ENCODE measurements around the gene RNASE4.

RNASE4 gene

GRCh38 chr14:20730891-20731290 is 46.5 kb downstream of the RNASE4 start:
- no peaks in the 10 kb centered on the region for H3K36me3 ChIP-seq (ENCODE audit: insufficient read depth, low read length)
- H3K27me3 ChIP-seq (ENCODE audit: insufficient read depth, low read length, poor library complexity, severe bottlenecking): no peaks in the 10 kb centered on the region
- no peak overlapping the region for H3K4me3 ChIP-seq (ENCODE audit: low read length, poor library complexity, severe bottlenecking)
- no peaks in the 10 kb centered on the region for H3K79me2 ChIP-seq (ENCODE audit: insufficient read depth, low read length)
- H3F3A ChIP-seq (ENCODE audit: low read depth): no peaks in the 10 kb centered on the region
- H3K9ac ChIP-seq (ENCODE audit: low read depth, low read length, poor library complexity, severe bottlenecking): no peak overlapping the region
- no peak for TF ChIP-seq CTCF (conservative IDR thresholded peaks at IDR 0.05; ENCODE audit: low read length)
- TF ChIP-seq EZH2phosphoT487 (IDR thresholded peaks at IDR 0.05; ENCODE audit: borderline replicate concordance): no peak
- H2AFZ ChIP-seq (ENCODE audit: low read length): no peak overlapping the region
- H4K20me1 ChIP-seq (ENCODE audit: insufficient read depth, low read length, poor library complexity, severe bottlenecking): no peaks in the 10 kb centered on the region
- H3K9me3 ChIP-seq (ENCODE audit: insufficient read depth, low read depth, low read length): no peaks in the 10 kb centered on the region
- H3K4me2 ChIP-seq (ENCODE audit: low read depth, low read length, poor library complexity, severe bottlenecking): no peak overlapping the region
- H3K9me2 ChIP-seq (replicated peaks; ENCODE audit: low read depth, low read length): no peaks in the 10 kb centered on the region
- no peaks in the 10 kb centered on the region for H3K4me1 ChIP-seq (ENCODE audit: insufficient read depth, low read length, poor library complexity, severe bottlenecking)

- H3K79me2 ChIP-seq (ENCODE audit: insufficient read depth, low read length): no peaks in the 10 kb centered on the region
Observed at GRCh38 chr14:20732477-20732876, 48.1 kb downstream of the RNASE4 start.

GRCh38 chr14:20732979-20733635 is 48.7 kb downstream of the RNASE4 start:
- TF ChIP-seq CTCF (conservative IDR thresholded peaks at IDR 0.05; ENCODE audit: low read length) (no peak), EZH2phosphoT487 (IDR thresholded peaks at IDR 0.05; ENCODE audit: borderline replicate concordance) (no peak)
- no peaks in the 10 kb centered on the region for H3K27me3 ChIP-seq (ENCODE audit: insufficient read depth, low read length, poor library complexity, severe bottlenecking)

More at GRCh38 chr14:20732477-20732876, 48.1 kb downstream of the RNASE4 start:
- Histone ChIP-seq H3K27me3 (ENCODE audit: insufficient read depth, low read length, poor library complexity, severe bottlenecking) (no peaks in the 10 kb centered on the region), H4K20me1 (ENCODE audit: insufficient read depth, low read length, poor library complexity, severe bottlenecking) (no peaks in the 10 kb centered on the region), H3K36me3 (ENCODE audit: insufficient read depth, low read length) (no peaks in the 10 kb centered on the region), H2AFZ (ENCODE audit: low read length) (no peak overlapping the region), H3K9ac (ENCODE audit: low read depth, low read length, poor library complexity, severe bottlenecking) (no peak overlapping the region), H3K4me1 (ENCODE audit: insufficient read depth, low read length, poor library complexity, severe bottlenecking) (no peaks in the 10 kb centered on the region), H3K9me2 (replicated peaks; ENCODE audit: low read depth, low read length) (no peaks in the 10 kb centered on the region), H3K4me3 (ENCODE audit: low read length, poor library complexity, severe bottlenecking) (no peak overlapping the region), H3K9me3 (ENCODE audit: insufficient read depth, low read depth, low read length) (no peaks in the 10 kb centered on the region), H3K4me2 (ENCODE audit: low read depth, low read length, poor library complexity, severe bottlenecking) (no peak overlapping the region), H3F3A (ENCODE audit: low read depth) (no peaks in the 10 kb centered on the region)
- TF ChIP-seq CTCF (conservative IDR thresholded peaks at IDR 0.05; ENCODE audit: low read length): no peak

More at GRCh38 chr14:20732979-20733635, 48.7 kb downstream of the RNASE4 start:
- H3K4me1 ChIP-seq (ENCODE audit: insufficient read depth, low read length, poor library complexity, severe bottlenecking): no peaks in the 10 kb centered on the region
- no peaks in the 10 kb centered on the region for H3F3A ChIP-seq (ENCODE audit: low read depth)
- no peak overlapping the region for H2AFZ ChIP-seq (ENCODE audit: low read length)
- H3K9ac ChIP-seq (ENCODE audit: low read depth, low read length, poor library complexity, severe bottlenecking): no peak overlapping the region
- no peaks in the 10 kb centered on the region for H3K36me3 ChIP-seq (ENCODE audit: insufficient read depth, low read length)
- no peaks in the 10 kb centered on the region for H4K20me1 ChIP-seq (ENCODE audit: insufficient read depth, low read length, poor library complexity, severe bottlenecking)
- H3K79me2 ChIP-seq (ENCODE audit: insufficient read depth, low read length): no peaks in the 10 kb centered on the region
- no peak overlapping the region for H3K4me2 ChIP-seq (ENCODE audit: low read depth, low read length, poor library complexity, severe bottlenecking)
- H3K9me2 ChIP-seq (replicated peaks; ENCODE audit: low read depth, low read length): no peaks in the 10 kb centered on the region
- no peak overlapping the region for H3K4me3 ChIP-seq (ENCODE audit: low read length, poor library complexity, severe bottlenecking)
- H3K9me3 ChIP-seq (ENCODE audit: insufficient read depth, low read depth, low read length): no peaks in the 10 kb centered on the region
